GM13977 (cell line): ENCODE results near the gene AP3B1.

Experiments
- DNase-seq: peaks from one replicate; pipeline ENCODE4 v3.0.0; 2012; ENCODE audit warnings: low spot score
- CTCF ChIP-seq: IDR thresholded peaks from 2 replicates; pipeline ENCODE4 v1.5.1; 2012; ENCODE audit warnings: mild to moderate bottlenecking, control low read depth; ENCODE audit not compliant: insufficient read depth; ENCODE audit errors: extremely low read depth, missing control alignments
- in situ Hi-C: fragments of 300-500 bp; cut with MboI; formaldehyde crosslinking; loops from one replicate; pipeline ENCODE4 v1.12.0; 2022; ENCODE audit warnings: low sequenced_read_pairs, low pct_unique_long_range_greater_than_20kb, mixed read lengths, inconsistent platforms; ENCODE audit not compliant: unreplicated experiment

AP3B1 gene

DNA sequence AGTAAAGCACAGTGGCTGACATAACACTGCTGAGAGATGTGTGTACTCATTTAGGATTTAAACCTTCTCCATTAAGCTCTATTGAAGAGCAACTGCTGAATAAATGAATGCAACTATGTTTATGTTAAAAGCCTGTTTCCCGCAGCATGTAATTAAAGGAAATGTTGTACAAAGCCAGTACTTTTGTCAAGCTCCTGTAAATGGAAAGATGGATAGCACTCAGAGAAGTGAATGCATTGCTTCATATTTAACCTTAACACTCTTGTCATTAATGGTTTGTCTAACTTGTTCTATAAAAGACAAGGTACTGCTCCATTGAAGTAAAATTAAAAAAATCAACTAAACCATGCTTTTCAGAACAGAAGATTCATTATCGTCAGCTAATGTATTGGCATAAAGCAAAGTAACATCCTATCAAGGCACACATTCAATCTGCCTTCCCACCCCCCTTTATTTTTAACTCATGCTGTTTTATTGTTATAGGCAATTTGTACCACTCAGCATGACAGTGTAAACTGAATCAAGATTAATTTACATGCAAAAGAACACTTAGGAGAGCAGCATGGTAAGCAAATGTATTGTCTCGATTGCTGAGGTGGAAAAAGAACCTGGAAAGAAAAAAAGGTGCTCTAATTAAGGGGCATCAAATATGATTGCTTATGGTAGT lies 277.5 kb downstream of the AP3B1 start:
- DNase-seq, result no peak
- in situ Hi-C loops, result no loop called here

GRCh38 chr5:78009937-78010527 lies 284.5 kb downstream of the AP3B1 start:
- DNase-seq, result no peak
- in situ Hi-C loops, result no loop called here
- no peak for TF ChIP-seq CTCF

More for the DNA sequence above, 277.5 kb downstream of the AP3B1 start:
- no peak for TF ChIP-seq CTCF

GRCh38 chr5:78008356-78008967 lies 286.0 kb downstream of the AP3B1 start:
- DNase-seq, result peak; percentile 66
- peak; percentile 85 for TF ChIP-seq CTCF
- in situ Hi-C loops, result no loop called here

- DNase-seq, result no peak
- in situ Hi-C loops, result no loop called here
- no peak for TF ChIP-seq CTCF
These were observed 287.3 kb downstream of the AP3B1 start for GRCh38 chr5:78007233-78007632.

GRCh38 chr5:78006449-78006848 lies 288.0 kb downstream of the AP3B1 start:
- in situ Hi-C loops, result no loop called here
- no peak for TF ChIP-seq CTCF
- DNase-seq, result no peak

DNA sequence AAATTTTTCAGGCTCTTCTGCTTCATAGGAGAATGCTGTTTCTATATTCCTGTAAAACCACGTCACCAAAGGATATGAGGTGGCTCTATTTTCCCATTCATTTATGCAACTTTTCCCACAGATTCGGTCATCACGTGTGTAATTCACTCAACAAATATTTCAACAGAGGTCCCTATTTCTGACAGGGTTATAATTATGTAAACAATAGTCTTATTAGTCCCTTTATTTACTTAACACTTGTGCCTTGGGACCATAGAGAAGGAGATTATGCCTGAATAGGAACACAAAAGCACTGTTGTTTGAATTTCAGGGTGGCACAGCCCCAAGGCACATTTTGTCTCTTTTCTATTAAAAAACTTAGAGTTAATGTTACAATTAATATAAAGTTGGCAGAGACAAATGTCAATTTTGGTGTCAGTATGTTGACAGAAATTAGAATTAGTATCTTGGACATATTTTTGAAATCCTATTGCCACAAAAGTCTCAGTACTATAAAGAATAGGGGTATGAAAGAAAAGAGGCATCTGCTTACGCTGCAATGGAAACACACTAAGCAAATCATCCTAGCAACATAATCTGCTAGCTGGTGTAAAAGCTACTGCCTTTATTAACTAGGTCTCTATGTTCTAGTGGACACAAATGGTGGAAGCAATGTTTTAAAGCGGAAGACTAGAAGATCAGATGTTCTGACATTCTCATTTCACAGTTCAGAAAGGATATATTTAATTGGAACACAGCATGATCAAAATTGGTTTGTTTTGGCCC lies 289.3 kb downstream of the AP3B1 start:
- in situ Hi-C loops, result no loop called here
- TF ChIP-seq CTCF, result no peak
- no peak for DNase-seq
